Astrocyte (in vitro differentiated cells and primary cell): Measurements from ENCODE around the gene ACSM2A.

ENCODE experiments used
- EZH2 ChIP-seq: IDR thresholded peaks from 2 replicates; pipeline ENCODE4 v1.6.1; 2012; ENCODE audit warnings: mild to moderate bottlenecking, low read length, inconsistent platforms; ENCODE audit not compliant: insufficient read depth
- TF ChIP-seq, protein P1 (sequence below): IDR thresholded peaks from 2 replicates; pipeline ENCODE4 v1.5.1; 2011; ENCODE audit warnings: low read depth, mild to moderate bottlenecking, inconsistent platforms, low read length, moderate library complexity; ENCODE audit not compliant: insufficient read depth

DNA sequence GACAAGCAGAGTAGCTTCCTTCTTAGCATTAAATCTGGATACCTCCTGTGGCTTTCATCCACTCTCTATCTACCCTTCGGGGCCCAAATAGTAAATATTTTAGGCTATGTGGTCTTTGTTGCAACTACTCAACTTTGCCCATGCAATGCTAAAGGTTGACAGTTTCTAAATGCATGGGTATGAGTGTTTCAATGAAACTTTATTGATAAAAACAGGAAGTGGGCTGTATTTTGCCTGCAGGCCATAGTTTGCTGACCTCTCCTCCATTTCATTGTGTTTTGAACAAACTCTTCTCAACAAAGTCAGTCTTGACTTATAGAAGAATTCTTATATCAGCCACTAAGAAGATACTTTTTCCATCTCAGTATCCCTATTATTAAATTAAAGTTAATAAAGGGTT is 34.1 kb downstream of the ACSM2A start:
- TF ChIP-seq EZH2 = no peak
- TF ChIP-seq, protein P1, sequence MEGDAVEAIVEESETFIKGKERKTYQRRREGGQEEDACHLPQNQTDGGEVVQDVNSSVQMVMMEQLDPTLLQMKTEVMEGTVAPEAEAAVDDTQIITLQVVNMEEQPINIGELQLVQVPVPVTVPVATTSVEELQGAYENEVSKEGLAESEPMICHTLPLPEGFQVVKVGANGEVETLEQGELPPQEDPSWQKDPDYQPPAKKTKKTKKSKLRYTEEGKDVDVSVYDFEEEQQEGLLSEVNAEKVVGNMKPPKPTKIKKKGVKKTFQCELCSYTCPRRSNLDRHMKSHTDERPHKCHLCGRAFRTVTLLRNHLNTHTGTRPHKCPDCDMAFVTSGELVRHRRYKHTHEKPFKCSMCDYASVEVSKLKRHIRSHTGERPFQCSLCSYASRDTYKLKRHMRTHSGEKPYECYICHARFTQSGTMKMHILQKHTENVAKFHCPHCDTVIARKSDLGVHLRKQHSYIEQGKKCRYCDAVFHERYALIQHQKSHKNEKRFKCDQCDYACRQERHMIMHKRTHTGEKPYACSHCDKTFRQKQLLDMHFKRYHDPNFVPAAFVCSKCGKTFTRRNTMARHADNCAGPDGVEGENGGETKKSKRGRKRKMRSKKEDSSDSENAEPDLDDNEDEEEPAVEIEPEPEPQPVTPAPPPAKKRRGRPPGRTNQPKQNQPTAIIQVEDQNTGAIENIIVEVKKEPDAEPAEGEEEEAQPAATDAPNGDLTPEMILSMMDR = no peak
